KMS-11 (cell line): ENCODE data around the gene RPGRIP1L.

Experiments used
- H2AFZ ChIP-seq: fragments of 200-600 bp; sonication (generic); 2 replicates; pipeline ENCODE4 v1.6.1; 2016; ENCODE audit warnings: antibody characterized with exemption, mixed run types, low read depth
- H3K27ac ChIP-seq: fragments of 200-600 bp; sonication (generic); 2 replicates; pipeline ENCODE4 v1.6.1; 2016; ENCODE audit warnings: mild to moderate bottlenecking, mixed run types
- H3K27me3 ChIP-seq: fragments of 200-600 bp; sonication (generic); 2 replicates; pipeline ENCODE4 v1.6.1; 2017; ENCODE audit warnings: mild to moderate bottlenecking, low read depth, mixed run types, moderate library complexity; ENCODE audit not compliant: insufficient read depth
- H3K36me3 ChIP-seq: fragments of 200-600 bp; sonication (generic); 2 replicates; pipeline ENCODE4 v1.6.1; 2017; ENCODE audit warnings: mild to moderate bottlenecking, mixed run types; ENCODE audit not compliant: insufficient read depth
- H3K4me1 ChIP-seq: fragments of 200-600 bp; sonication (generic); 2 replicates; pipeline ENCODE4 v1.6.1; 2016; ENCODE audit warnings: mild to moderate bottlenecking, low read depth, mixed run types; ENCODE audit not compliant: poor library complexity, severe bottlenecking
- H3K4me2 ChIP-seq: fragments of 200-600 bp; sonication (generic); 2 replicates; pipeline ENCODE4 v1.7.0; 2016; ENCODE audit warnings: mild to moderate bottlenecking, mixed run types
- H3K4me3 ChIP-seq: fragments of 200-600 bp; sonication (generic); IDR thresholded peaks from 2 replicates; pipeline ENCODE4 v1.6.1; 2017; ENCODE audit warnings: low read depth, low read length, mixed read lengths; ENCODE audit not compliant: insufficient read depth
- H3K79me2 ChIP-seq: fragments of 200-600 bp; sonication (generic); 2 replicates; pipeline ENCODE4 v1.6.1; 2016; ENCODE audit warnings: low read depth, mixed run types; ENCODE audit not compliant: insufficient read depth
- H3K9ac ChIP-seq: fragments of 200-600 bp; sonication (generic); 2 replicates; pipeline ENCODE4 v1.6.1; 2016; ENCODE audit warnings: mild to moderate bottlenecking, mixed run types
- H4K20me1 ChIP-seq: fragments of 200-600 bp; sonication (generic); 2 replicates; pipeline ENCODE4 v1.6.1; 2016; ENCODE audit warnings: mild to moderate bottlenecking, mixed run types; ENCODE audit not compliant: insufficient read depth
- TF ChIP-seq, protein P1 (sequence below): fragments of 200-600 bp; sonication (generic); conservative IDR thresholded peaks from 2 replicates; pipeline ENCODE4 v1.6.1; 2017; ENCODE audit warnings: low read depth, mild to moderate bottlenecking, antibody characterized with exemption, low read length, moderate library complexity, mixed read lengths

Gene RPGRIP1L

DNA sequence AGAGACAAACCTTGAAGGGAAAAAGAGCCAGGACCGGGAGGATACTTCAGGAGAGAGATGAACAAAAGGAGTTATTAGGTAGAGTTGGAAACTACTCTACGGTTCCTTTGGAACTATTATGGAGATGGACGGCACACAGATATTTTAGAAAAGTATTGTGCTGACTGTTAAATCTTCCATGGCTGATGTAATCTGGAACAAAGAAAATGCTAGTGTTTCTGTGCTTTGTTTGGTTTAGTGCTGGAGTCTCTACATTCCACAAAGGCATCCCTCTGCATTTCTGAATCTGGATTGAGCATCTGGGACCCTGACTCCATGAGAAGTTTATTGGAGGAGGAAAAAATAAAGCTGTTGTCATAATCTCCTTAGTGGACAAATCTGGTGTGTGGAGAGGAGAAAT, 57.2 kb downstream of the RPGRIP1L start:
- Histone ChIP-seq H3K27ac (no peak overlapping the region), H3K4me1 (no peaks in the 10 kb centered on the region), H4K20me1 (no peaks in the 10 kb centered on the region), H2AFZ (no peak overlapping the region), H3K79me2 (no peaks in the 10 kb centered on the region), H3K27me3 (no peaks in the 10 kb centered on the region), H3K9ac (no peak overlapping the region), H3K36me3 (no peaks in the 10 kb centered on the region), H3K4me3 (no peak overlapping the region), H3K4me2 (no peak overlapping the region)
- TF ChIP-seq, protein P1, sequence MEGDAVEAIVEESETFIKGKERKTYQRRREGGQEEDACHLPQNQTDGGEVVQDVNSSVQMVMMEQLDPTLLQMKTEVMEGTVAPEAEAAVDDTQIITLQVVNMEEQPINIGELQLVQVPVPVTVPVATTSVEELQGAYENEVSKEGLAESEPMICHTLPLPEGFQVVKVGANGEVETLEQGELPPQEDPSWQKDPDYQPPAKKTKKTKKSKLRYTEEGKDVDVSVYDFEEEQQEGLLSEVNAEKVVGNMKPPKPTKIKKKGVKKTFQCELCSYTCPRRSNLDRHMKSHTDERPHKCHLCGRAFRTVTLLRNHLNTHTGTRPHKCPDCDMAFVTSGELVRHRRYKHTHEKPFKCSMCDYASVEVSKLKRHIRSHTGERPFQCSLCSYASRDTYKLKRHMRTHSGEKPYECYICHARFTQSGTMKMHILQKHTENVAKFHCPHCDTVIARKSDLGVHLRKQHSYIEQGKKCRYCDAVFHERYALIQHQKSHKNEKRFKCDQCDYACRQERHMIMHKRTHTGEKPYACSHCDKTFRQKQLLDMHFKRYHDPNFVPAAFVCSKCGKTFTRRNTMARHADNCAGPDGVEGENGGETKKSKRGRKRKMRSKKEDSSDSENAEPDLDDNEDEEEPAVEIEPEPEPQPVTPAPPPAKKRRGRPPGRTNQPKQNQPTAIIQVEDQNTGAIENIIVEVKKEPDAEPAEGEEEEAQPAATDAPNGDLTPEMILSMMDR: no peak

DNA sequence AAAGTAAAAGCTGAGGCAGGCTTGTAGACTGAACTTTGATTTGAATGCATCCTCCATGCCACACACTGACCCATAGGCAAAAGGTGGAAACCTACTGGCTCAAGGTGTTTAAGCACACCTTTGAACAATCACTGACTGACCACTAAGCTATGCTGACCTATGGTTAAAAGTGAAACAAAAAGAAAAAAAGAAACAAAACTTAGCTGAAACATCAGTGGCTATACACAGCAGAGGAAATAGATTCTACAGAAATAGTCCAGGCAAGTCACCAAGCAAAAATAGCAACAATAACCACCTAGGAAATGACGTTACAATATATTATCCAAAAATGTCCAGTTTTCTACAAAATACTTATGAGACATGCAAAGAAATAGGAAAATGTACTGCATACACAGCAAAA, 60.2 kb downstream of the RPGRIP1L start:
- no peak overlapping the region for H3K4me3 ChIP-seq
- H3K4me1 ChIP-seq: no peaks in the 10 kb centered on the region
- H3K4me2 ChIP-seq: no peak overlapping the region
- H2AFZ ChIP-seq: no peak overlapping the region
- no peaks in the 10 kb centered on the region for H4K20me1 ChIP-seq
- no peaks in the 10 kb centered on the region for H3K79me2 ChIP-seq
- TF ChIP-seq, protein P1: no peak
- H3K9ac ChIP-seq: no peak overlapping the region
- H3K27ac ChIP-seq: no peak overlapping the region
- H3K36me3 ChIP-seq: no peaks in the 10 kb centered on the region
- no peaks in the 10 kb centered on the region for H3K27me3 ChIP-seq

DNA sequence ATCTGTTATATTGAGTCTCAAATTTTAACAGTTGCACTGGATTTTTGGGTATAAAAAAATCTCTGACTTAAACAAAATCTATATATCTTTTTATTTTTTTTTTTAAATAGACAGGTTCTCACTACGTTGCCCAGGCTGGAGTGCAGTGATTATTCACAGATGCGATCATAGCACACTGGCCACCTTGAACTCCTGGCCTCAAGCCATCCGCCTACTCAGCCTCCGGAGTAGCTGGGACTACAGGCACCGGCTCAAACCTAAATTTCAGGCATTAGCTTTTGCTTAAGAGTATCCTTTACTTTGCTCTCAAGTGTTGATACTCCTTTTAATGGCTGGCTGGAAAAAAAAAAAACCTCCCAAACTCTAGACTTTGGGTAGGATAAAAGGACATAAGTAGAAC, 61.6 kb downstream of the RPGRIP1L start:
- Histone ChIP-seq H3K4me3 (no peak overlapping the region), H3K4me1 (no peaks in the 10 kb centered on the region), H3K27me3 (no peaks in the 10 kb centered on the region), H3K9ac (no peak overlapping the region), H2AFZ (no peak overlapping the region), H3K79me2 (no peaks in the 10 kb centered on the region), H3K27ac (no peak overlapping the region), H4K20me1 (no peaks in the 10 kb centered on the region), H3K4me2 (no peak overlapping the region), H3K36me3 (no peaks in the 10 kb centered on the region)
- TF ChIP-seq, protein P1: no peak

DNA sequence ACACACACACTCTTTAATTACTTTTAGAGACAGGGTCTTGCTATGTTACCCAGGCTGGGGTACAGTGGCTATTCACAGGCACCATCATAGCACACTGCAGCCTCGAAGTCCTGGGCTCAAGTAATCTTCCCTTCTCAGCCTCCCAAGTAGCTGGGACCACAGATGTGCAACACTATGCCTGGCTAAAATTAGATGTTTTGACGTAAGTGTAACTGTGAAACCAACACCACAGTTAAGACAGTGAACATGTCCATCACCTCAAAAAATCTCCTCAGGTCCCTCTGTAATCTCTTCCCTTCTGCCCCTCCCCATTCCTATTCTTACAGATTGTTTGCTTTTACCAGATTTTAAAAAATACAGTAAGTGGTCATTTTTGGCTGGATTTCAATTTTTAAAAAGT, 66.7 kb downstream of the RPGRIP1L start:
- Histone ChIP-seq H3K27ac (no peak overlapping the region), H3K9ac (no peak overlapping the region), H2AFZ (no peak overlapping the region), H3K79me2 (no peaks in the 10 kb centered on the region), H4K20me1 (no peaks in the 10 kb centered on the region), H3K27me3 (no peaks in the 10 kb centered on the region), H3K36me3 (no peaks in the 10 kb centered on the region), H3K4me3 (no peak overlapping the region), H3K4me2 (no peak overlapping the region), H3K4me1 (no peaks in the 10 kb centered on the region)
- TF ChIP-seq, protein P1: no peak

DNA sequence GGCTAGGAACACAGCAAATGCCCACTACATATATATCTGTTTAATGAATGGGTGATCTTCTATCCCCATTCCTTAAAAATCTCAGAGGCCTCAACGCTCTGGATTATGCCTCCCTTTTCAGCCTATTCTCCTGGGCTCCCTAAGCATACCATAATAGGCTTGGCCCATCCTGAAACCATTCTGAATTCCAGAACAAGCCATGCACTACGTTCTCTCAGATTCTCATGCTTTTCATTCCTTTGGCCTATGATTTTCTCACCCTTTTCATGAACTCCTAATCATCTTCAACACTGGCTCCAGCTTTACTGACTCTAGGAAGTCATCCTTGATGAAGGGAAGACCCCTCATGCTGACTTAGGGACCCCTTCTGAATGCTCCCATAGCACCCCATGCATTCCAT, 71.1 kb downstream of the RPGRIP1L start:
- H3K79me2 ChIP-seq: no peaks in the 10 kb centered on the region
- H3K9ac ChIP-seq: no peak overlapping the region
- H3K27me3 ChIP-seq: no peaks in the 10 kb centered on the region
- no peak overlapping the region for H3K4me2 ChIP-seq
- no peak overlapping the region for H3K4me3 ChIP-seq
- no peak overlapping the region for H2AFZ ChIP-seq
- no peaks in the 10 kb centered on the region for H3K4me1 ChIP-seq
- no peaks in the 10 kb centered on the region for H3K36me3 ChIP-seq
- TF ChIP-seq, protein P1: no peak
- H3K27ac ChIP-seq: no peak overlapping the region
- no peaks in the 10 kb centered on the region for H4K20me1 ChIP-seq
